DOHH2 (cell line): ENCODE results near the gene ST14.

Experiments used
- CTCF ChIP-seq: fragments of 200-600 bp; sonication (generic); IDR thresholded peaks from one replicate; pipeline ENCODE4 v1.5.1; 2014; ENCODE audit warnings: antibody characterized with exemption, mild to moderate bottlenecking, low read depth, low read length; ENCODE audit not compliant: poor library complexity, severe bottlenecking
- EZH2phosphoT487 ChIP-seq: fragments of 200-600 bp; sonication (generic); IDR thresholded peaks from 2 replicates; pipeline ENCODE4 v1.6.1; 2017; ENCODE audit warnings: borderline replicate concordance, mild to moderate bottlenecking, antibody characterized with exemption, low read length, moderate library complexity, mixed read lengths

GRCh38 chr11:130115218-130115617 is 44.4 kb upstream of the ST14 start:
- TF ChIP-seq EZH2phosphoT487 (no peak), CTCF (no peak)
